MM.1S (cell line): Measurements from ENCODE around the gene R3HDM2.

ENCODE experiments used
- CTCF ChIP-seq: fragments of 300-600 bp; sonication (generic); IDR thresholded peaks from 2 replicates; pipeline ENCODE4 v1.5.1; 2016; ENCODE audit warnings: antibody characterized with exemption, low read length, mixed read lengths
- EZH2phosphoT487 ChIP-seq: fragments of 300-600 bp; sonication (generic); IDR thresholded peaks from 2 replicates; pipeline ENCODE4 v1.6.1; 2018; ENCODE audit warnings: antibody characterized with exemption, low read length

- TF ChIP-seq CTCF, result no peak
- TF ChIP-seq EZH2phosphoT487, result no peak
Measured at GRCh38 chr12:57397441-57397840, 33.4 kb downstream of the R3HDM2 start.
